HPDE6-E6E7 (cell line): ENCODE results near the gene DNAJC10.
"Not testable (repeated sequence)": the region's sequence is repeated elsewhere in the genome, so short reads cannot be mapped to it uniquely, and the experiment has no call there.

ENCODE experiments used
- DNase-seq: peaks from one replicate; pipeline ENCODE4 v3.0.0; 2011; ENCODE audit warnings: missing footprints; ENCODE audit errors: extremely low spot score

DNAJC10 gene, protein sequence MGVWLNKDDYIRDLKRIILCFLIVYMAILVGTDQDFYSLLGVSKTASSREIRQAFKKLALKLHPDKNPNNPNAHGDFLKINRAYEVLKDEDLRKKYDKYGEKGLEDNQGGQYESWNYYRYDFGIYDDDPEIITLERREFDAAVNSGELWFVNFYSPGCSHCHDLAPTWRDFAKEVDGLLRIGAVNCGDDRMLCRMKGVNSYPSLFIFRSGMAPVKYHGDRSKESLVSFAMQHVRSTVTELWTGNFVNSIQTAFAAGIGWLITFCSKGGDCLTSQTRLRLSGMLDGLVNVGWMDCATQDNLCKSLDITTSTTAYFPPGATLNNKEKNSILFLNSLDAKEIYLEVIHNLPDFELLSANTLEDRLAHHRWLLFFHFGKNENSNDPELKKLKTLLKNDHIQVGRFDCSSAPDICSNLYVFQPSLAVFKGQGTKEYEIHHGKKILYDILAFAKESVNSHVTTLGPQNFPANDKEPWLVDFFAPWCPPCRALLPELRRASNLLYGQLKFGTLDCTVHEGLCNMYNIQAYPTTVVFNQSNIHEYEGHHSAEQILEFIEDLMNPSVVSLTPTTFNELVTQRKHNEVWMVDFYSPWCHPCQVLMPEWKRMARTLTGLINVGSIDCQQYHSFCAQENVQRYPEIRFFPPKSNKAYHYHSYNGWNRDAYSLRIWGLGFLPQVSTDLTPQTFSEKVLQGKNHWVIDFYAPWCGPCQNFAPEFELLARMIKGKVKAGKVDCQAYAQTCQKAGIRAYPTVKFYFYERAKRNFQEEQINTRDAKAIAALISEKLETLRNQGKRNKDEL

DNA sequence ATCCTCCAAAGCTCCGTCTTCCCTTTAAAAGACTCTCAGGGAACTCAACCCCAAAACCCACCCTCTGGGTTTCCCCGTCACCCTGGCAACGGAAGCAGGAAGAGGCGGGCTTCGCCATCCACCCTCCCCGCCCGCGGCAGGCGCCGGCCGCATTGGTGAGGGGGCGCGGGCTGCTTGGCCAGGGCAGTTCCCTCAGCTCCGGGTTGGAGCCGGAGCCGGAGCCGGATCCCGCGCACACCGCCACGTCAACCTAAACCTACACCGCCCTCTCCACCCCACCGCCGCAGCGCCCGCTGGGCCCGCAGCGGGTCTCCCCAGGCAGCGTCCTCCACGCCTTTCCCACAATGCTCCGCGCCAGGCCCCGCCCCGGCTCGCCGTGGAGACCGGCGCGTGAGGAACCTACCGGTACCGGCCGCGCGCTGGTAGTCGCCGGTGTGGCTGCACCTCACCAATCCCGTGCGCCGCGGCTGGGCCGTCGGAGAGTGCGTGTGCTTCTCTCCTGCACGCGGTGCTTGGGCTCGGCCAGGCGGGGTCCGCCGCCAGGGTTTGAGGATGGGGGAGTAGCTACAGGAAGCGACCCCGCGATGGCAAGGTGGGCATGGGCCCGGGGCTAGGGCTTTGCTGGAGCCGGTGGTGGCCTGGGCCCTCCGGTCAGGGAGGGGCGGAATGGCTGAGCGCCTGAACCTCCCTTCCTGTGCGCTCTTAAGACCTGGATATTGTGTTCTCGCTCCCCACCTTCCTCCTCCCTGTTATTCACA lies at the start of gene DNAJC10:
Gene DNAJC10, plus strand, starts transcription at position 366 of the 758 bp plus-strand sequence. CDS start 1,830 bp downstream, outside the sequence.
- DNase-seq: peak; percentile 76

DNA sequence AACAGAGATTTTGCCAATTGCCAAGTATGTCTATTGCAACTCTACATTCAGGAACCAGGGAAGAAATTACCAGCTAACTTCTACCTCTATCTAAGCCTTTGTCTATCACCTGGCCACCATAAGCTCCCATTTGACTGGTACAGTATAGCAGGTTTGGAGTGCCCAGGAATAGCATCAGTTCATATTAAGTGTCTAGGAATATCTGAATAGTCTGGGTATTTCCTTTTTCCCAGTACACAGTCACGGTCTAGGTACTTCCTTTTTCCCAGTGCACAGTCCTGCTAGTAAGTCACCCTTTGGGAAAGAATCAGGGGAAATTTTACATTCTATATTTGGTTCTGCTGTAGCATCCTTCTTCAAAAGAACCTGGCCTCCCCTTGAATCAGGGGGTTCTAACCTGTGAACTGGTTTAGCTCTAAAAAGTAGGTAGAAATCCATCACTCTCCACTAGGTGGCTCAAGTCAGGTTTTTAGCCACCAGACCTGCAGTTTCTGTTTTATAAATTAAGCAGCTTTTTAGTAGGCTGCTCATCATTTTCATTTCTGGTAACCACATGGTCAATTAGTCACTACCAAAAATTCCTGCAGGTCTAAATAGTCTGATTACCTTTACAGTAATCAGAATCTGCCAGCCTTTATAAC lies 49.3 kb upstream of the DNAJC10 start:
- DNase-seq: peak; percentile 35

DNA sequence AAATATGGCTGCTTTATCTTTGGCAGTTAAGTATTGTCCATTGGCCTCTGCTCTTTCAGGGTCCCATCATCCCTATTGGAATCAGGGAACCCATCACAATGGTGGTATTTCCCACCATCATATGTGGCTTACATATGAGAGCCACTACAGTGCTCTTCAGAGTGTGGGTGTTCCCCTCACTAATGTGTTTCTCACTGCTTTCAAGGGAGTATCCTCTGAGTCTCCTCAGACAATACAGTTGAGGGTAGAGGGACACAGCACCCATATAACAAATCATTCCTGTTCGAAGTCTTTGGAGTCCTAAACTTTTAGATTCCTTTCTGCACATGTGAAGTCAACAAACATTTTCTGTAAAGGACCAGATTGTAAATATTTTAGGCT lies 48.8 kb upstream of the DNAJC10 start:
- DNase-seq: no peak

DNA sequence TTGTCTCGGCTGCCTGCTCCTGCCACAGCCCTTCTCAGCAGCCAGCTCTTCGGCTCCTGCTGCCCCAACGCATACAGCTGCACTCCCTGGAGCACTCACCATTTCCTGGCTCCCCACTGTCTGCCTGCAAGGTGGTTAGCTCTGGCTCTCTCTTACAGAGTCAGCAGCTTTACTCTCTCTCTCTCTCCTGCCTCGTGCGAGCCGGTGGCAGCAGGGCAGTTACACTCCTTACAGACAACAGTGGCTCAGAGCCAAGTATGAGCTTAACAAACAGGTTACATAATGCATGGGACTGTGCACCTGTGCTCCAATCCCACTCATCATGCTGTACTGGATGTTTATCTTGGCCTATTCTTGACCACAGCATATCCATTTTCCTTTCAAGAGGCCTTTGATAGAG lies 47.4 kb upstream of the DNAJC10 start:
- DNase-seq: no peak

DNA sequence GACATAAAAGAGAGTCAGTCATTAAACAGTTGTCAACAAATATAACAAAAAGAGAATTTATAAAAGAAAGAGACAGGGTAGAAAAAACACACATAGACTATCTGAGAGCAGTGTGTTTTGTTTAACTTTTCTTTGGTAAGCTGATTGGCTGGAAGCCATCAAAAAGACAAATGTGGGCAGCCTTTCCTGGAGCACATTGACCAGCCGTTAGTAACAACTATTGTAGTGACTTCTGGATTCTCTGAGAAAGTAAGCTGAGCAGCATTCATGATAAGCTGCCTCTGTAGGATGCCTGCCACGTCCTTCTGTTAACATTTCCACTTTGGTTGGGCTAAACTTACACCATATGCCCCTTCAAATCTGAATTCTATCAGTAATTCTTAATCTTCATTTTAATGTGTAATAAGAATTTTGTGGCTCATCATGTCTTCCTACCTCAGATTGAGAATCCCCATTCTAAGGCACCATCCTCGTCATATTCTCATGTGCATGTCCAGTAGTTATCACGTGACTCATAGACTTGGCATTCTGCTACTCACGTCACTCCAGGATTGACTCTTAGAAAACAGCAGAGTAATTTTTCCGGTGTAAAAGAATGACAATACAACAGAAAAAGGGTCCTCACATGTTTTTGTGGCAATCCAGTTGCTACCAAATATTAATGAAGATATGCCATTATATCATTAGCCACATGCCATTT lies 43.4 kb upstream of the DNAJC10 start:
- no peak for DNase-seq

DNA sequence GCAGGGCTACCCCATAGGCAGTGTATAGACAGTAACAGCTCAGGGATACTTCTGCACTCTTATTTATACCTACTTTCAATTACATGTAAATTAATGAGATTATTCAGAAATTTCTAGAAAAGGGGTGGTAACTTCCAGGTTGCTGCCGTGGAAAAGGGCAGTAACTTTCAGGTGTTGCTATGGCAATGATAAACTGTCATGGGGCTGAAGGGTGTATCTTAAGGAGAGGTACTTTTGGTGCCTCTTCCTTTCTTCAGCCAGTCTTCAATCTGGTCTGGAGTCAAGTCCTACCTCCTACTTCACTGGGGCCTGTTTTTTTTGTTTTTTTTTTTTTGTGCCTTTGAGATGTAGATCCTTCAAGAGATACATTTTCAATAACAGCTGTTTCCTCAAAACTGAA lies 35.2 kb upstream of the DNAJC10 start:
- DNase-seq: no peak

DNA sequence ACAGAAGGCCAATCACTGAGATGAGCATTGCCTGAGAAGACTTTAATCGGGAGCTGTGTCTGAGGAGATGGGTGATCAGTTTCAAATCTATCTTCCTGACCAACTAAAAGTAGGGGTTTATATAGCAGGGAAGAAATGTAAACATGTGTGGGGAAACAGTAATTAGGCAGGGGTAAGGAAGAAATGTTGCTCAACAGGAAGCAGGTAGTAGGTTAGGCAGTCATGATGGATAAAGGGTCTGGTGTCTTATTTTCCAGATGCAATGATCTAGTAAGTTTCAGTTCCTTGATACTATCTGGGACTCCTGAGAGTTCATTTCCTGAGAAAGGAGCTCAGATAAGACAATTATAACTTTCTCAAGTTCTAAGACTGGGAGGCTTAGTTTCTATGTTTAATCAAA lies 33.8 kb upstream of the DNAJC10 start:
- no peak for DNase-seq

DNA sequence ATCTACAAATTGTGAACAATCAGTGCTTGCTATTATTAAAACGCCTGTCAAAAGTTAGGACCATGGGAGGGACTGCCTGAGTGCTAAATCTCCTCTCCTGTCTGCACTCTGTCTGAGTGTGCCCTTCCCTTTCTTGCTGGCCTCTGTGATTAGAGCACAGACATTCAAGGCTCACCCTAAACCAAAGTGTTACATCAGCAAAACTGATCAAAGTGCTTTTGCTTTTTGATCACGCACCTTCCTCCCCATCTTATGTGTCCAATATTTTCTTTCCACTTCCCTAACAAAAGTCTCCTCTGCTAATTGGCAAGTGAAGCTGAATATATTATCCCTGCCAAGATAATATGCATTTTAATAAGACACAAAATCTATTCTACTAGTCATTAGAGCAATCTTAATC lies 30.5 kb upstream of the DNAJC10 start:
- DNase-seq: no peak

DNA sequence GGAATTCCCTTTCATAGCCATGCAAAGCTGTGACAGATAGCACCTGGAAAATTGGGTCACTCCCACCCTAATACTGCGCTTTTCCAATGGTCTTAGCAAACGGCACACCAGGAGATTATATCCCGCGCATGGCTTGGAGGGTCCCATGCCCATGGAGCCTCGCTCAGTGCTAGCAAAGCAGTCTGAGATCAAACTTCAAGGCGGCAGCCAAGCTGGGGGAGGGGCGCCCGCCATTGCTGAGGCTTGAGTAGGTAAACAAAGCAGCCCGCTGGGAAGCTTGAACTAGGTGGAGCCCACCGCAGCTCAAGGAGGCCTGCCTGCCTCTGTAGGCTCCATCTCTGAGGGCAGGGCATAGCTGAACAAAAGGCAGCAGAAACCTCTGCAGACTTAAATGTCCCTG lies 29.3 kb upstream of the DNAJC10 start:
- not testable (repeated sequence) for DNase-seq

DNA sequence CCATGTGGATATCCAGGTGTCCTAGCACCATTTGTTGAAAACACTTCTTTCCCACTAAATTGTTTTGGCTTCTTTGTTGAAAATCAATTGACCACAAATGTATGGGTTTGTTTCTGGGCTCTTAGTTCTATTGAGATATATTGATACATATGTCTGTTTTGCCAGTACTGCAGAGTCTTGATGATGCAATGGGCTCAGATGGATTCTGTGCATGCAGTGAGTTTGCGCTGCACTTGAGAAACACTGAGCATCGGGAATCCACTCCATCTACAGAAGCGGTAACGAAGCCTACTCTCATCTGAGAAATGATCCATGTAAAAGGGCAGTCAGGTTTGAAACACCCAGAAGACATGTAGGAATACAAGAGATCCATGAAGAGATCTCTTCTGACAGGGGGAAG lies 21.9 kb upstream of the DNAJC10 start:
- no peak for DNase-seq

DNA sequence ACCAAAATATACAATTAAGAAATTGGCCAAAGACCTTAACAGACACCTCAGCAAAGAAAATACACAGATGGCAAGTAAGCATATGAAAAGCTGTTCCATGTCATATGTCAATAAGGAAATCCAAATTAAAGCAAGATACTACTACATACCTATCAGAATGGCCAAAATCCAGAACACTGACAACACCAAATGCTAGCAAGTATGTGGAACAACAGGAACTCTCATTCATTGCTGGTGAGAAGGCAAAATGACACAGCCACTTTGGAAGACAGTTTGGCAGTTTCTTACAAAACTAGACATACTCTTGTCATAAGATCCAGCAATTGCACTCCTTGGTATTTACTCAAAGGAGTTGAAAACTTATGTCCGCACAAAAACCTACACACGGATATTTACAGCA lies 20.3 kb upstream of the DNAJC10 start:
- no peak for DNase-seq

DNA sequence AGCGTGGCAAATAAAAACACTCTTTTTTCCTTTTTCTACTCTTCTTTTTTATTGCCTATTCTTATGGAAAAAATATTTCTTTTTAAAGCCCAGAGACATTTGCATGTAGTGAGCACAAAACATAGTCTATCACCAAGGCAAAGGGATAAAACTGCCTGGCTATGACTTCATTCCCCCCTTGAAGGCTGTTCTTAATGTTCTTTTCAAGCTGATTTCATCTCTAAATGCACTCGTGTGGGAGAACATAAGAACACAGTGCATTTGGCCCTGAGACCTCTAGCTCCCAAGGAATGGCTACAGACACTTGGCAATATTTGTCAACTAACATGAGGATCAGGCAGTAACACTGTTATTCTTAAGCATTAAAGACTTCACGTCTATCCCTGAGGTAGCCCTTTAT lies 17.4 kb upstream of the DNAJC10 start:
- DNase-seq: no peak

DNA sequence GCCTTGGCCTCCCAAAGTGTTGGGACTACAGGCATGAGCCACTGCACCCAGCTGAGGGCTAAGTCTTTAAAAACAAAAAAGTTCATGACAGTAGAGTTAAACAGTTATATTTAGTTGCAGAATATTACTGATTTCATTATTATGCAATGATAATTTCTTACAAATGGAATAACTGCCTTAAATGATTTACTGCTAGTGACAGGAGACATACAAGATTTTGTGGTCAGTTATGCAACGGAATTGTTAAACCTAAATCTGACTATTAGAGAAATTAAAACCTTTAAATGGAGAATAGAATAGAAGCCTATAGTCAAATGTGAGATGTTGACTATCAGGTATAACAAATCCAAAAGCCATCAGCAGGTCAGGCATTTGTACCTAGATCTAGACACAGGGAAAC lies 10.3 kb upstream of the DNAJC10 start:
- DNase-seq: no peak

DNA sequence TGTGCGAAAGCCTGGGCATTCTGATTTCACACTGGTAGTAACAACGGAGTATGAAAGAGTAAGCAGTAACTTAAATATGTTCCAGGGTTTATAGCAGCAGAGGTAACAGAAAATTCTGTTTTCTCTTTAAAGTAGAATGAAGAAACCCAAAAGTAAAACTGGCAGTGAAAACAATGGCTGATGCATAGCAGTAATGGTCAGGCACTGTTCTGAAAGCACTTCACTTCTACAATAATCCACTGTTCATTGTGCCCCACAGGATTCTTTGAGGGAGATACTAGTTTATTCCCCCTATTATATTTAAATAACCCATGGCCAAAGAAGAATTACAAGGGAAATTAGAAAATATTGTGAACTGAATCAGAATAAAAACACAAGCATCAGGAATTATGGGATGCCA lies 9.3 kb upstream of the DNAJC10 start:
- no peak for DNase-seq

DNA sequence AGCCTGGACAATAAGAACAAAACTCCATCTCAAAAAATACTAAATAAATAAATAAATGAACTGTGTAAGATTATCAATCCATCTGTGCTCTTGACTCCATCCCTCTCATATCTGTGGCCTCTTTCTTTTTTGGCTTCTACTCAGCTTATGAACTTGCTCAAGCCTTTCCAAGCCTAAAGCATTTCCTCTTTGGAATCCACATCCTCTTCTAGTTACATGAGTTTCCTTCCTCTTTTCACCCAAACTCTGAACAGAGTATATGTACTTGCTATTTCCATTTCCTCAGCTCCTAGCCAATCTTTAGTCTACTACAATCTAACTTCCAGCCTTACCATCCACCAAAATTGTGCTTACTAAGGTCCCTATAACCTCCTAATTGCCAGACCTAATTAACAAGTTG lies 2.5 kb upstream of the DNAJC10 start:
- no peak for DNase-seq

DNA sequence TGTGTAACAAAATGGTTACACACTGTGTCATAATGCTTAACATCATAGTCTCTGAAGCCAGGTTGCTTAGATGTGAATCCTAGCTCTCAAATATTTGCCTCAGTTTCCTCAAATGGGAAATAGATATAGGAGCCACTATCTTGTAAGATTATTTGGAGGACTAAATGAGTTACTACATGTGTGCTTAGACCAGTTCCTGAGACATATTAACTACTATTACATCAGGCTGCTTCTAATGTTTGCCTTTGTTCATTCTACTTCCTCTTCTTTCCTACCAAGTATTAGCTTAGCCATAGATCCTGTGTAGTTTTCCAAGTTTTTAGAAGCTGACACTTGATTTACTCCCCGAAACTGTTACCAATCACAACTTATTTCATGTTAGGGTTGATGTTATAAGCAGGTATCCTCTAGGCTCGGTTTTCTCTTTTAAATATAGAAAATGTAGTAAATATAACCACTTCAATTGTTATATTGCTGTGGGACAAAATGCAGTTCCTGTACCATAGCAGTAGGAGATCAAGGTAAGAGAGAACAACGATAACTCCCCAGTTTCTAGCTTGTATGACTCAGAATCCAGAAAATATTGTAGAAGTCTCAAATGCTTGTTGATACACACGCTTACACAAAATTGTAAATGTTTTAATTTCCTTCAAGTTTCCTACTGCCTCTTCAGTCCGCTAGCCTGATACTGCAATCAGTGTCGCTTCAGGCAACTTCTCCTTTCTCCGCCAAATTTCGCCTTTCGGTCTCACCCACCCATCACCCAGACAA lies 751 bp upstream of the DNAJC10 start:
- DNase-seq: peak; percentile 11

DNA sequence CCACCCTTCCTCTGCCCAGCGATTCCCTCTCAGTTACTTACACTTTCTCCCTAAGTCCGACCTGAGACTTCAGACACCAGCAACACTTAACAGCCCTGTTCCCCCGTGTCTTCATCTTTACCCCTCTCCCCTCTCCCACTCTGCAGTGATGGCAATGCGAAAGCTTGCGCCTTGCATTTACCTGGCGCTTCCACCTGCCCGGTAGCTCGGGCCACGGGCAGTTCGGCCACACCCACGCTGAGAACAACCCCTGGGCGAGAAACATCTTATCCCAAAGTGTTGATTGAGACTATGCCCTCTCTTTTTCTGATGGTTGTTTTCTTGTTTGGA lies 558 bp downstream of the DNAJC10 start:
- DNase-seq: peak; percentile 55

DNA sequence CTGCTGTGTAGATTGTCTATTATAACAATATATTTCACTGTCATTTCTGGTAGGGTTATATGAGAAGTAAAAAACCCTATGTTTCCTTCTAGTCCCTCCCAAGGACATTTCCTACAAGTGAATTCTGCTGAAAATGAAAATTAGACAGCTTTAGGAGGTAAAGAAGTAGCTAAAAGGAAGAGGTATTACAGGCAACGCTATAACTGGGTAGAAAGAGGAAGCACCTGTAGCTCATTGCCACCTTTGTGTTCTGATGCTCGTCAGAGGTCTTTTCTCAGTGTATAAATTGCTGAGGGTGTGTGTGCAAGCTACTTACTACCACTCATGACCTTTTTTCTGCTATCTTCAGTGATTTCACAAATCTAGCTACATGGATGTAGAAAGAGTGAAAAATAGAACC lies 1.4 kb downstream of the DNAJC10 start:
- no peak for DNase-seq

DNA sequence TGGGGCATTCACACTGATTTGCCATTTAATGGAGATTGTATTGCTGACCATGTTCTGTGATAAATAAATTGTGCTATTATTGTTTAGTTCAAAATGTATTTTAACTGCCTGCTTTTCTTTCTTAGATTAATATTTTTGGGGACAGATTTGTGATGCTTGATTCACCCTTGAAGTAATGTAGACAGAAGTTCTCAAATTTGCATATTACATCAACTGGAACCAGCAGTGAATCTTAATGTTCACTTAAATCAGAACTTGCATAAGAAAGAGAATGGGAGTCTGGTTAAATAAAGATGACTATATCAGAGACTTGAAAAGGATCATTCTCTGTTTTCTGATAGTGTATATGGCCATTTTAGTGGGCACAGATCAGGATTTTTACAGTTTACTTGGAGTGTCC lies 1.8 kb downstream of the DNAJC10 start:
- no peak for DNase-seq

DNA sequence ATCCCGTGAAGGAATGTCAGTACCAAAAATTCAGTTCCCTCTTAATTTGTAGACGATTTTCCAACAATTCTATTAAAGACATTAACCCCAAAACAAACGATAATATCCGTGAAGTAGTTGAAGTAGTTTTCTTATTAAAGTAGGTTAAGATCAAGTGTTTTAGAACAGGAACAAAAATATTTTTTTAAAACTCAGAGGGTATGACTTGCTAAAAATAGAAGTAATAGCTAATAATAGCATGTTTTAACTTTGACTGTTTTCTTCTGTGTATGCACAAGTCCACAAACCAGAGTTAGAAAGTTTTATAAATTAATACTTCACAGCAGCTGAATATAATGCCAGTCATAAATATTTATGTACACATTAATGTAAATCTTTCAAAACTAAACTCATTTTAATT lies 2.4 kb downstream of the DNAJC10 start:
- DNase-seq: no peak

DNA sequence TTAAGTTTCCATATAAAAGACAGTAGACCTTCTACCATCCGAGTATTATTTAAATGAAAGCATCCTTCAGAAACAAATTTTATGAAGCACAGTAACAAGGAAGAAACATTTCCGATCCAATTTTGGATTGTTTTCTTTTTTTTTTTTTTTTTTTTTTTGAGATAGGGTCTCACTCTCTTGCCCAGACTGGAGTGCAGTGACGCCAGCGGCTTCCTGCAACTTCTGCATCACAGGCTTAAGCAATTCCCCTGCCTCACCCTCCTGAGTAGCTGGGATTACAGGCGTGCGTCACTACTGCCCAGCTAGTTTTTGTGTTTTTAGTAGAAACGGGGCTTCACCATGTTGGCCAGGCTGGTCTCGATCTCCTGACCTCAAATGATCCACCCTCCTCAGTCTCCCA lies 3.1 kb downstream of the DNAJC10 start:
- DNase-seq: not testable (repeated sequence)
